Amygdala (tissue), 56 donors: ENCODE data around the gene KCNQ1OT1.

Experiments
- DNase-seq, 56 donors: peaks; one replicate each; lab custom pipeline; 2025; lab: John Stamatoyannopoulos, UW

The KCNQ1OT1 gene

DNA sequence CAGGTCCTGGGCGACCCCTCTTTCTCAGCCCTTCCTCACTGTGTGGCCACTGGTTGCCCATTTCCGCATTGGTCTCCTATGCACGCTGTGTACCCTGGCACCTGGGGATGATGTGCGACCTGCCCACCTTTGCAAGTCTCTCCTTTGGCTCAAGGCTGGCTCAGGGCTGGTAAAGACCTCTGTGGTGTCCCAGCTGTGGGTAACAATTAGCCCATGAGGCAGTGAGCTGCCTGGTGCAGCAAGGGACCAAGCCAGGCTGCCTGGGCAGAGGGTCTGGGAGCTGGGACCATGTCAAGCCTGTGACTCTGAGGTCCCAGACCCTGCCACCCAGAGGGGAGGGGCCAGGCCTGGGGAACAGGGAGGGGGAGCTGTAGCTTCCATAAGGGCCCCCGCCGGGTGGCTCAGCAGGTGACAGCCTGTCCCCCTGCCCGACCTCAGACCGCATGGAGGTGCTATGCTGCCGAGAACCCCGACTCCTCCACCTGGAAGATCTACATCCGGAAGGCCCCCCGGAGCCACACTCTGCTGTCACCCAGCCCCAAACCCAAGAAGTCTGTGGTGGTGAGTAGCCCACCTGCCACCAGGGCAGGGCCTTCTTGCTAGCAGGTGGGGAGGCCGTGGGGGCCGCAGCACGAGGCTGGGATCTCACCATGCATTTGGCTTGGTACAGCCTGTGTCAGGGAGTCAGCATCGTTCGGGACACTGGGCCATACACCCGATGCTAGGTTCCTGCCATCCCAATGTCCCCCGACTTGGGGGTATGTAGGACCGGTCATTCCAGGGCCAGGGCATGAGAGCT is 112.5 kb downstream of the KCNQ1OT1 start:
- no peak for DNase-seq

- no peak for DNase-seq
Observed at GRCh38 chr11:2586793-2587131, 113.0 kb downstream of the KCNQ1OT1 start.

GRCh38 chr11:2586087-2586792 is 113.6 kb downstream of the KCNQ1OT1 start:
- no peak for DNase-seq

DNA sequence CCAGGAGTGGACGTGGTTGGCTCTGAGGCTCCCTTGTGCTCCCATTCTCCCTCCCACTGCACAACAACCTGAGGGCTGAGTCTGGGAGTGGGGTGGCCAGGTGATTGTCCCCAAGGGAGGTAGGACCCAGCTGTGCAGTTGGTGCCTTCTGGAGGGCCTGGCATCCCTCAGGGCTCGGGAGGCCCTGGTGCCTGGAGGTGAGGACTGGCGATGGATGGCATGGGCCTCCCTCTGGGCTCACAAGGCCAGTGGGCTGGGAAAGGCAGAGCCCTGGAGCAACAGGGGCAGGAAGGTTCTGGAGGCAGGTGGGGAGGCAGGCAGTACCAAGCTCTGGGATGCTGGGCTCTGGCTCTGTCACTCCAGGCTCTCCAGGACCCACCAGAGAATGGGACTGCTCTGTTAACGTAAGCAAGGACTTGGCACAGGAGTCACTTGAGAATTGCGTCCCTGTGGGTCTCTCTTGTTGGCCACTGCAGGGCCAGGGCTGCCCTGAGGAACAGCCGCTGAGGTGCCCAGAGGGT is 114.2 kb downstream of the KCNQ1OT1 start:
- no peak for DNase-seq

DNA sequence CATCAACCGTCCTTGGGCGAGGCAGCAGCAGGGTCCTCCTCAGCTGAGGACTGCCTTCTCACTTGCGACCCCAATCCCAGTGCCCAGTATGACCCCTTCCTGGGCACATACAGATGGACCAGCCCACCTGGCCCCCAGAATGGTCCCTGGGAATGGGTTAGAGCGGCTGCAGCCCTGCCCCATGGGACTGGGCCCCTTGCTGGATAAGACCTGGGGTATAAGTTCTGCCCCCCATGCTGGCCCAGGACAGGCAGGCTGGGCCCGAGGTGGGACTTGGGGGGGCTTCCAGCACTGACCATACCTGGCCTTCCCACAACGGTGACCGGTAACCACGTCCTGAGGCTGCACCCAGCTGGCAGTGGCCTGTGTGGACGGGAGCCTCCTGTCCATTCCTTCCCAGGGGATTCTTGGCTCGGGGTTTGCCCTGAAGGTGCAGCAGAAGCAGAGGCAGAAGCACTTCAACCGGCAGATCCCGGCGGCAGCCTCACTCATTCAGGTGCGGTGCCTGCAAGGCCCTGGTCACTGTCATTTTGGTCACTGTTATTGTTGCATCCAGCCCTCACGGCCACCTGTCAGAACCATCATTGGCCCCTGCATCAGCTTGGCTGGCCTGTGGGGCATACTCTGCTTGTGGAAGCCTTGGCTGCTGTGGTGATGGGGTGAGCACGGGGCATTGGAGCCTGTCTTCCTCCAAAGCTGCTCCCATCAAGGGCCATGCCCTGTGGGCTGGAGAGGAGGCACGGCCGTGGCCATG is 114.8 kb downstream of the KCNQ1OT1 start:
- DNase-seq = no peak

DNA sequence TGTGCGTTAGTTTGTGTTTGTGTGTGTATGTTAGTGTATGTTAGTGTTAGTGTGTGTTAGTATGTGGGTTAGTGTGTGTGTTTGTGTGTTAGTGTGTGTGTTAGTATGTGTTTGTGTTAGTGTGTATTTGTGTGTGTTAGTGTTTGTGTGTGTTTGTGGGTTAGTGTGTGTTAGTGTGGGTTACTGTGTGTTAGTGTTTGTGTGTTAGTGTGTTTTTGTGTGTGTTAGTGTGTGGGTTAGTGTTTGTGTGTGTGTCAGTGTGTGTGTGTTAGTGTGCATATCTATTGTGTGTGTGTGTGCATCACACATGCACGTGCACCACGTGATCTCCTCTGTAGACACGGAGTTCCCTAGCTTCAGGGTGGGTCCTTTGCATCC is 115.4 kb downstream of the KCNQ1OT1 start:
- DNase-seq = no peak

DNA sequence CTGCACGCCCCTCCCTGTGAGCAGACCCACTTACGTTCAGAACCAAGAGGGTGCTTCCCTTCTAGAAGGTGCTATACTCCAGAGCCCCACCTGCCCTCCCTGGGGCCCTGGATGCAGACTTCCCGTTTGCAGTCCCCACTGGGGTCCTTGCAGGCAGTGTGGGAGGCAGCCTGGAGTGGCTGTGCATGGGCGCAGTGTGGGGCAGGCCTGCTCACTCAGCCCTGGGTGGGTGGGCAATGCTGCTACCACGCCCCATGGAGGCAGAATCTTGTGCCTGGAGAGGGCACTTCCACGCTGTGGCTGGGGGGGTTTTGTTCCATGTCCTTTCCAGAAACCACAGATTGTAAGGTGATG is 116.2 kb downstream of the KCNQ1OT1 start:
- no peak for DNase-seq

DNA sequence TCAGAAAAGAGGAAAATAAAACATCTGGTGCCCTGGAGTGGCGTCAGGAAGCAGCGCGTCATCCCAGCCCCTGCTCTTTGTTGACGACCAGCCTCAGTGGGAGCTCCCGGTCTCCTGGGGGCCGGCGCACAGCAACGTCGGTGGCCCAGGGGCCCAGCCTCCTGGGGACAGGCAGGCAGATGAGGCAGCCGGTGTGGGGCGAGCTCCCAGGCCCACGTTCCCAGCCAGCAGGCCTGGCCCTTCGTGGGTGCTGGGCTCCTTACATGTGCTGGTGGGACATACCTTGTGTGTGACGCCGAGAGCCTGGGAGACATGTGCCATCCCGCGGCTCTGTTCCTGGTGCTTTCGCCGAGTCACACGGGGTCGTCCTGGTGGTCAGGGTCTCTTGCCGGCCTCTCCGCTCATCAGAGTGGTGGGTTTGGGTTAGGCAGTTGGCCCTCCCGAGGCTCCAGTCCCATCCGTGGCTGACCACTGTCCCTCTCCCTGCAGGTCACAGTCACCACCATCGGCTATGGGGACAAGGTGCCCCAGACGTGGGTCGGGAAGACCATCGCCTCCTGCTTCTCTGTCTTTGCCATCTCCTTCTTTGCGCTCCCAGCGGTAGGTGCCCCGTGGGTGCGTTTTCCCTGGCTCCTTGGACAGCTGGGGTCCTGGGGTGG is 116.7 kb downstream of the KCNQ1OT1 start:
- no peak for DNase-seq

DNA sequence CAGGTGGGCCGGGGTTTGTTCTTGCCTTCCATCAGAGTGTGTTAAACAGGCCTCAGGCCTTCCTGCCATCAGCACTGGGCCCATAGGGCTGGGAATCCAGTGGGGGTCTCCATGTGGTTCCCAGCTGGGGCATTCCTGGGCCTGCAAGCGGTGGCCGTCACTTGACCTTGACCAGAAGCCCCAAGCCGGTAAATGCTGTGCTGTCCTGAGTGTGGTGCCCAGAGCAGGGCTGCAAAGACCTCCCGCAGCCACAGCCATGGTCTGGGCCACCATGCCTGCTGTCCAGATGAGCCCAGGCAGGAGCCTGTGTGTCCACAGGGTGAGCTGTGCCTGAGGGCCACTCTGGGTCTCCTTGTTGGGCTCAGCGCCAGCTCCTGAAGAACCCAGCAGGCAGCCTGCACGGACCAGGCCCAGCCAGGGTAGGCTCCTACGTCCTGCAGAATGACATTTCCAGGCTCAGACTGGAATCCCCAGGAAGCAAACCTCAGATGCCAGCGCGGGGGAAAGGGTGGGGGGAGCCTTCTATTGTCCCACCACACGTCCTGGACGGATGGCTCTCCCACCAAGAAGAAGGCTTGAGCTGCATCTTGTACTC is 117.3 kb downstream of the KCNQ1OT1 start:
- DNase-seq = no peak

DNA sequence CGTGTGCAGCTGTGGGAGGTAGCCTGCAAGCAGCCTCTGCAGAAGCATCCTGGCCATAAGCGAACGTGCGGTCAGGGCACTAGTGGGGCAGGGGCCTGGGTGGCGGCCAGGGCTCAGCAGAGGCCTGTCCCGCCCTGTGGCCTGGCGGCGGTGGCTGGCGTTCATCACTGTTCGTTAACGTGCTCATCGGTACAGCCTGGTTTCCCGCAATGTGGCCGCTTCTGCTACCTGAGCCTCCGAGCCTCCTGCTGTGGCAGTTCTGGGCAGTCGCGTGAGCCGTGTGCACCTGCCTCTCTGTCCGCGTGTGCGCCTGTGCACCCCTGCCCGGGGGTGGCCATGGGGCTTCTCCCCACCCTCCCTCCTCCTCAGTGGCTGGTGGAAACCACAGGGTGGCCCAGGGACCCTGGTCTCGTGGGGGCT is 117.9 kb downstream of the KCNQ1OT1 start:
- no peak for DNase-seq

- no peak for DNase-seq
Observed at GRCh38 chr11:2581151-2581930, 118.5 kb downstream of the KCNQ1OT1 start.

- no peak for DNase-seq
Observed at GRCh38 chr11:2580571-2581001, 119.2 kb downstream of the KCNQ1OT1 start.

DNA sequence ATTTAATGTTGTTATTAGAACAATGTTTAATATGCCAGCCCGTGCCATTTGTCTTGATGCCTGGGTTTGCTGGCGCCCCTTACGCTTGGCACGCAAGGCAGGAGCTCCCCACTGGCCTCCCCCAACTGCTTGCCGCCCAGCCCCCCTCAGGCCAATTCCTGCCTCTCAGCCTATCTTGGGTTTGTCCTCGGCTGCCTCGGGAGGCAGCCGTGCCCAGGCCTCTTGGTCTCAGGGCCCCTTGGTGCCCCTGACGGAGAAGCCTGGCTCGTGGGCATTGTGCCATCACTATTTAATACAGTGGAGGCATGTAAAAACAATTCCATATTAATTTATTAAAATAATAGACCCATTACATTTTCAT is 119.8 kb downstream of the KCNQ1OT1 start:
- no peak for DNase-seq

GRCh38 chr11:2579315-2580060 is 120.3 kb downstream of the KCNQ1OT1 start:
- no peak for DNase-seq

DNA sequence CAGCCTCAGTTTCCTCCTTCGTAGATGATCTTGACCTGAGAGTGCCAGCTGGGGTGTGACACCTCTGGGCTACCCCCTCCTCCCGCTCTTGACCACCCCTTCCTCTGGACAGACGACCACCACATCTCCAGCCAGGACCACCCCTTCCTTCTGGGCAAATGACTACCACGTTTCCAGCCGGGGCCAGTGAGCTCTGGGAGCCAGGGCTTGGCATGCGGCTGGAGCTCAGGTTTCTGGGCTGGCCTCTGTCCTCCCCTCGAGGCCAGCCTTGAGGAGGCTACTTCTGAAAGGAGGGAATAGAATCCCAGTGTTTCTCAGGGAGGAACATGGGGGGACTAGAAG is 120.9 kb downstream of the KCNQ1OT1 start:
- no peak for DNase-seq

- DNase-seq = no peak
Observed at GRCh38 chr11:2577991-2578928, 121.5 kb downstream of the KCNQ1OT1 start.

GRCh38 chr11:2577031-2577990 is 122.5 kb downstream of the KCNQ1OT1 start:
- DNase-seq = no peak
